SKM-1 treated with dmso at 0.1 percent for 144 hours (cell line): Measurements from ENCODE around the gene CELF4.

ENCODE experiments used
- DNase-seq: peaks from one replicate; lab custom pipeline; 2025; ENCODE audit not compliant: unreplicated experiment; lab: John Stamatoyannopoulos, UW

Gene CELF4

GRCh38 chr18:37246779-37247340, 318.7 kb downstream of the CELF4 start:
- DNase-seq: no peak

GRCh38 chr18:37244618-37245017, 321.0 kb downstream of the CELF4 start:
- DNase-seq: no peak

GRCh38 chr18:37243741-37244140, 321.9 kb downstream of the CELF4 start:
- DNase-seq: no peak

DNA sequence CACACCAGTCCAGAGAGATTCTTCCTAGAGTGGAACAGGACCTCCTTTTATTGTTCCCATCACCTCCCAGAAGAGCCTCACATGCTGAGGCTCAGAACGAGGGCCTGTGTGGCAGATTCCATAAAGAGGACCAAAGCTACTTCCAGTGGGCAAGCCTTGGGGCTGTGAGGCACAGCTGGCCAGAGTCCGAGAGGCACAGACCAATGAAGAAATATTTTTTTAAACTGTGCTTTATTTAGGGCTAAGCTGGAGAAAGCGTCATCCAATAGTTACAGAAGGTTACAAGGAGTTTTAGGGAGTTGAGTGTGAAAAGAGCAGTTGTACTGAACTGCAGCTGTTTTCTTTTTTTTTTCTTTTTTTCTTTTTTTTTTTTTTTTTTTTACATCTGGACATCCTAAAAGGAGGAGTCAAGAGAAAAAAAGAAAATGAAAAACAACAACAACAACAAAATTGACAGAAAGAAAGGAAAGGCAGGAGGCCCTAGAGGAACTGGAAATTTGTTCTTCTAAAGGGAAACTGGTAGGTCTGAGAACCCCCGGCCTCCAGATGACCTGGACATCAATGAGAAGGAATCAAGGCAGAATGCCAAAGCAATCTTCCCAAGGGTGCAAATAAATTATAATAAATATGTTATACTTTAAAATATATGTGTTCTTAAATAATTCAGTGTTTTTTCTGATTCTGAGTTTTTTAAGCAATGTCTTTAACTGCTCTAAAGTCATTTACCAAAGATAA, 322.6 kb downstream of the CELF4 start:
- DNase-seq: no peak

- no peak for DNase-seq
Observed at GRCh38 chr18:37242091-37242490, 323.5 kb downstream of the CELF4 start.

DNA sequence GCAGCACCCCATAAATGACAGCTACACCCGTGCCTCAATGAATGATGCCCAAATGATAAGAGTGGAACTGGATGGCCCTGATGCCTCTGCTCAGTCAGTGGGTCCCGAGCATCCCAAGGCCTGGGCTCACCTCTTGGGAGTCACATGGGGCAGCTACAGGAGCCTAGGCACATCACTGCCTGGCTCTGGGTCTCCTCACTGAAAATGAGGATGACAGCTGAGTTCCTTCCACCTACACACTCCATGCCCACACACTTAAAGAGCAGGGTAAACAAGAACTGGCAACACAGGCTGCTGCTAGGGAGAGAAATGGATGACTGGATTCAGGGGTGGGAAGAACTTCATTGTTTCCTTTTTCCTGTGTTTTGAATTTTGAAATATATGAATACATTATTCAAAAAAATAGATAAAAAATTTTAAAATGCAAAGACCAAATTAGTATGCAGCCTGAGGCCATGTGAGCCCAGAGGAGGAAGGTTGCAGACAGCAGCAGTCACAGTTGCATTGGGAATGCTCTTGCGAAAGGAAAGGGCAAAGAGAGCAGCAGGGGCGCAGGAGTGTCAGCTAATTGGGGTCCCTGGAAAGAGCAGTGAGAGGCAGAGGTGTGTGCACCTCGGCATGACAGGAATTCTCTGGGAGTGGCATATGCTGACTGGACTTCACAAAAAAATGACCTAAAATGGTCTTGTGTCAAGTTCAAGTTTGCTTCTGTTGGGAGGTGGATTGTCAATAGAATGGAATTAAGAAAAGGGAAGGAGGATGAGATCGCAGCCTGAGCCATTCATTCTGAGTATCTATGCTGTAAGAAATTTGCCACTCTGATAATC, 327.1 kb downstream of the CELF4 start:
- no peak for DNase-seq

DNA sequence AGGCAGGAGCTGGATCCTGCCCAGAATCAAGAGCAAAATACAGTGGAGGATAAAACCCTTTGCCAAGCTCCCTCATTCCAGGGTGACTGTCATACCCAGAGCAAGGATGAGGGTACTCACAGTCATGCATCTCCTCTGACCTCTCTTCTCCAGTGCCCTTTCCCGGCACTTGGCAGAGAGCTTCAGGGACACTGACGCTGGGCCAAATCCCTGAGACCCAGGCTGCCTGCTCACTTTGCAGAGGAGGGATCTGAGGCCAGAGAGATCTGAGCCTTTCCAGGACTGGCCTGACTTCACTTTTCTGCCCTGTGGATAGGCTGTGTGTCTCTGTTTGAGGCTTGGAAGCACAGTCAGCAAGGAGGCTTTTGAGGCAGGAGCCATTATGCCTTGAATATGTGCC, 330.0 kb downstream of the CELF4 start:
- DNase-seq: no peak

- no peak for DNase-seq
Observed at GRCh38 chr18:37231251-37231650, 334.3 kb downstream of the CELF4 start.

- DNase-seq: no peak
Observed at GRCh38 chr18:37230768-37231167, 334.8 kb downstream of the CELF4 start.

GRCh38 chr18:37225279-37225678, 340.3 kb downstream of the CELF4 start:
- no peak for DNase-seq

- DNase-seq: no peak
Observed at GRCh38 chr18:37222999-37223378, 342.6 kb downstream of the CELF4 start.

GRCh38 chr18:37222354-37222998, 343.1 kb downstream of the CELF4 start:
- DNase-seq: no peak

DNA sequence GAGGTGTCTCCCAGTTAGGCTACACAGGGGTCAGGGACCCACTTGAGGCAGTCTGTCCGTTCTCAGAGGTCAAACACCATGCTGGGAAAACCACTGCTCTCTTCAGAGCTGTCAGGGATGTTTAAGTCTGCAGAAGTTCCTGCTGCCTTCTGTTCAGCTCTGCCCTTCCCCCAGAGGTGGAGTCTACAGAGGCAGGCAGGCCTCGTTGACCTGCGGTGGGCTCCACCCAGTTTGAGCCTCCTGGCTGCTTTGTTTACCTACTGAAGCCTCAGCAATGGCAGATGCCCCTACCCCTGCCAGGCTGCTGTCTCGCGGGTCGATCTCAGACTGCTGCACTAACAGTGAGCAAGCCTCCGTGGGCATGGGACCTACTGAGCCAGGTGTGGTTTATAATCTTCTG, 346.3 kb downstream of the CELF4 start:
- no peak for DNase-seq

DNA sequence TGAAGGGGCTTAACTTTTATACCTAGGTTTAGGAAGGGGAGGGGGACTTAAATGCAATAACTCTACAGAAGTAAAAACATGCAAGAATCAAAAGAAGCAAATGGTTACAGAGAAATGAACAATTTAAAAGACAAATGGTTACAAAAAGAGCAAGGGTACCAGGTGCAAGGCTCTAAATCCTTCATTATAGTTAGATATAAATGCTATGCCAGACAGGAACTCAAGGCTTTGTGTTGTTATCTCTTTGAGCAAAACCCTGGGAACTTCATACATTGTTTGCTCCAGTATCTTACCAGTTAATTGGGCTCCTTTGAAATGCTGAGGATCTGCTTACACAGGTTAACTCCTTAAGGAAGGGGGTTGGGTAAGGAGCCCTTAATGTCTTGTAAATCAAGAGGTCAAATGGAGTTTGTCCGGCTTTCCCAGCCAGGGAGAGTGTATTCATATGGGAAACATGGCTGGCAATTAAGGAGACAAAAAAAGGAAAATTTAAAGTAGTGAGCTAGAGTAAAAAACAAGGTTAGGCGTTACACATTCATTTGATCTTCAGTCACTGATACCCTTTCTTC, 347.5 kb downstream of the CELF4 start:
- DNase-seq: no peak

DNA sequence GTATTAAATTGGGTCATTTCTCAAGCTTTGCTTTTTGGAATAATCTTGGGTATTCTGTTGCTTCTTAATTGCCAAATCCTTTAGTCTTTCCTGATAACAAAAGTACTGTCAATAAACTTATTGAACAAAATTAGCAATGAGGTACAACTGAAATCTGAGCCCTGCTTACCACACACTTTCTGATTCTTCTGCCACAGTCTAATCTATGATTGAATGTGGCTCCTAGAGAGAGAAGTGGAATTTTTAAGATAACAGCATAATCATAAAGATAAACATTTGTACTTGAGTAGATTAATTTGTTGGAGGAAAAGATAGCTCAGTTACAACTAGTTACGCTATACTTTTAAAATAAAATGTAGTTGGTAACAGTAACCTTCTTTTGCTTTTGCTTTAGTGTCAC, 354.8 kb downstream of the CELF4 start:
- DNase-seq: no peak

DNA sequence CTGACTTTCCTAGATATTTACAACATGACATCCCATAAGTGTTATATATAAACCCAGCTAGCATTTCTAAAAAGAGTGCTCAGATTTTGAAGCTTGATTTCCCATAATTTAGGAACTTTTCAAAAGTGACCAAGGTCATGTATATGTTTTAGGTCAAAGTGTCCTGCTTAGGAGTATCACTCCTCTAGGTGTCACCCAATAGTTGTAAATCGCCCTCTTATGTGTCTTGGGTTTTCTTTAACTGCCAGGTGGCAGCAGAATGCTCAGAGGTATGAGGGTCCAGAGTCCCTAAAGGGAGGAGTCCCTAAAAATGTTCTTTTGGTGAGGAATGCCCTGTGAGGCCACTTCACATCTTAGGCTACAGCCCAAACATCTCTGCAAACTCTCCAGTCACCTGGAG, 358.3 kb downstream of the CELF4 start:
- no peak for DNase-seq

GRCh38 chr18:37199741-37200140, 365.9 kb downstream of the CELF4 start:
- DNase-seq: no peak
